Measurements from ENCODE around the gene ZBTB16.

The ZBTB16 gene

GRCh38 chr11:114132944-114133394 lies 73.5 kb downstream of the ZBTB16 start:
- DNase-seq = no peak

- no peak for DNase-seq
These were observed 74.2 kb downstream of the ZBTB16 start for GRCh38 chr11:114133548-114134329.

GRCh38 chr11:114134870-114135269 lies 75.4 kb downstream of the ZBTB16 start:
- DNase-seq = peak; percentile 70

- peak; percentile 70 for DNase-seq
These were observed 76.2 kb downstream of the ZBTB16 start for GRCh38 chr11:114135737-114136151.

GRCh38 chr11:114136686-114137640 lies 77.5 kb downstream of the ZBTB16 start:
- DNase-seq = peak; percentile 61

GRCh38 chr11:114137838-114138237 lies 78.3 kb downstream of the ZBTB16 start:
- DNase-seq = no peak

GRCh38 chr11:114138411-114138810 lies 78.9 kb downstream of the ZBTB16 start:
- DNase-seq = no peak

GRCh38 chr11:114140826-114141225 lies 81.3 kb downstream of the ZBTB16 start:
- DNase-seq = no peak

- no peak for DNase-seq
These were observed 82.5 kb downstream of the ZBTB16 start for GRCh38 chr11:114141863-114142580.

- no peak for DNase-seq
These were observed 83.2 kb downstream of the ZBTB16 start for GRCh38 chr11:114142707-114143106.

- no peak for DNase-seq
These were observed 85.8 kb downstream of the ZBTB16 start for GRCh38 chr11:114145166-114145775.

- DNase-seq = no peak
These were observed 88.0 kb downstream of the ZBTB16 start for GRCh38 chr11:114147375-114148012.

GRCh38 chr11:114148013-114148382 lies 88.5 kb downstream of the ZBTB16 start:
- no peak for DNase-seq

- DNase-seq = no peak
These were observed 90.3 kb downstream of the ZBTB16 start for GRCh38 chr11:114149689-114150407.

- no peak for DNase-seq
These were observed 91.2 kb downstream of the ZBTB16 start for GRCh38 chr11:114150671-114151070.

- no peak for DNase-seq
These were observed 92.1 kb downstream of the ZBTB16 start for GRCh38 chr11:114151631-114152030.

- DNase-seq = no peak
These were observed 92.7 kb downstream of the ZBTB16 start for GRCh38 chr11:114152162-114152561.

GRCh38 chr11:114152785-114153184 lies 93.3 kb downstream of the ZBTB16 start:
- DNase-seq = no peak

- no peak for DNase-seq
These were observed 93.7 kb downstream of the ZBTB16 start for GRCh38 chr11:114153224-114153623.

- peak; percentile 53 for DNase-seq
These were observed 94.9 kb downstream of the ZBTB16 start for GRCh38 chr11:114154271-114155047.

- no peak for DNase-seq
These were observed 95.6 kb downstream of the ZBTB16 start for GRCh38 chr11:114155116-114155515.
